Right lobe of liver (tissue), 4 donors: ENCODE results near the gene ZNF512B.

ENCODE experiments used
- CTCF ChIP-seq, 4 donors: fragments of 200-600 bp in 3 of 4; fragments of 450-650 bp in 1 of 4; IDR thresholded peaks; one replicate each; pipeline versions ENCODE4 v1.5.1 to v1.8.0; 2016 to 2022; ENCODE audit warnings: antibody characterized with exemption in 4 of 4, mild to moderate bottlenecking in 2 of 4
- POLR2A ChIP-seq: fragments of 450-650 bp; IDR thresholded peaks from one replicate; pipeline ENCODE4 v1.6.1; 2017; ENCODE audit warnings: antibody characterized with exemption, mild to moderate bottlenecking
- donor health status: DM: no; HTN: no; CAD: no.
- donor health status: DM: no; HTN: no; CAD: no.
- donor health status: DM: no; HTN: yes; CAD: no.

GRCh38 chr20:64006902-64007301 is 37.2 kb upstream of the ZNF512B start:
- TF ChIP-seq CTCF (IDR thresholded peaks at IDR 0.05) = no peak
- no peak for TF ChIP-seq POLR2A
